OCI-LY3 (cell line): ENCODE measurements around the gene CLDN12.

Experiments used
- EZH2phosphoT487 ChIP-seq: fragments of 200-600 bp; shearing (Covaris generic); IDR thresholded peaks from 2 replicates; pipeline ENCODE4 v1.6.1; 2018; ENCODE audit warnings: antibody characterized with exemption, mixed run types, low read depth
- TF ChIP-seq, protein P1 (sequence below): fragments of 200-600, 300-600 bp; sonication (generic); IDR thresholded peaks from 2 replicates; pipeline ENCODE4 v1.5.1; 2014; ENCODE audit warnings: antibody characterized with exemption, low read length, low read depth

- TF ChIP-seq, protein P1, sequence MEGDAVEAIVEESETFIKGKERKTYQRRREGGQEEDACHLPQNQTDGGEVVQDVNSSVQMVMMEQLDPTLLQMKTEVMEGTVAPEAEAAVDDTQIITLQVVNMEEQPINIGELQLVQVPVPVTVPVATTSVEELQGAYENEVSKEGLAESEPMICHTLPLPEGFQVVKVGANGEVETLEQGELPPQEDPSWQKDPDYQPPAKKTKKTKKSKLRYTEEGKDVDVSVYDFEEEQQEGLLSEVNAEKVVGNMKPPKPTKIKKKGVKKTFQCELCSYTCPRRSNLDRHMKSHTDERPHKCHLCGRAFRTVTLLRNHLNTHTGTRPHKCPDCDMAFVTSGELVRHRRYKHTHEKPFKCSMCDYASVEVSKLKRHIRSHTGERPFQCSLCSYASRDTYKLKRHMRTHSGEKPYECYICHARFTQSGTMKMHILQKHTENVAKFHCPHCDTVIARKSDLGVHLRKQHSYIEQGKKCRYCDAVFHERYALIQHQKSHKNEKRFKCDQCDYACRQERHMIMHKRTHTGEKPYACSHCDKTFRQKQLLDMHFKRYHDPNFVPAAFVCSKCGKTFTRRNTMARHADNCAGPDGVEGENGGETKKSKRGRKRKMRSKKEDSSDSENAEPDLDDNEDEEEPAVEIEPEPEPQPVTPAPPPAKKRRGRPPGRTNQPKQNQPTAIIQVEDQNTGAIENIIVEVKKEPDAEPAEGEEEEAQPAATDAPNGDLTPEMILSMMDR: no peak
- no peak for TF ChIP-seq EZH2phosphoT487
Measured at GRCh38 chr7:90383861-90384260, 19.4 kb upstream of the CLDN12 start.
